ENCODE data around the gene RFFL. TPM values are rescaled to one million over a fixed set of nuclear protein-coding genes. Genes with fewer than 3 reads are reported as not detected.

RFFL gene
- total RNA-seq, 1 donor from 2014 or later = 9.5 TPM

DNA sequence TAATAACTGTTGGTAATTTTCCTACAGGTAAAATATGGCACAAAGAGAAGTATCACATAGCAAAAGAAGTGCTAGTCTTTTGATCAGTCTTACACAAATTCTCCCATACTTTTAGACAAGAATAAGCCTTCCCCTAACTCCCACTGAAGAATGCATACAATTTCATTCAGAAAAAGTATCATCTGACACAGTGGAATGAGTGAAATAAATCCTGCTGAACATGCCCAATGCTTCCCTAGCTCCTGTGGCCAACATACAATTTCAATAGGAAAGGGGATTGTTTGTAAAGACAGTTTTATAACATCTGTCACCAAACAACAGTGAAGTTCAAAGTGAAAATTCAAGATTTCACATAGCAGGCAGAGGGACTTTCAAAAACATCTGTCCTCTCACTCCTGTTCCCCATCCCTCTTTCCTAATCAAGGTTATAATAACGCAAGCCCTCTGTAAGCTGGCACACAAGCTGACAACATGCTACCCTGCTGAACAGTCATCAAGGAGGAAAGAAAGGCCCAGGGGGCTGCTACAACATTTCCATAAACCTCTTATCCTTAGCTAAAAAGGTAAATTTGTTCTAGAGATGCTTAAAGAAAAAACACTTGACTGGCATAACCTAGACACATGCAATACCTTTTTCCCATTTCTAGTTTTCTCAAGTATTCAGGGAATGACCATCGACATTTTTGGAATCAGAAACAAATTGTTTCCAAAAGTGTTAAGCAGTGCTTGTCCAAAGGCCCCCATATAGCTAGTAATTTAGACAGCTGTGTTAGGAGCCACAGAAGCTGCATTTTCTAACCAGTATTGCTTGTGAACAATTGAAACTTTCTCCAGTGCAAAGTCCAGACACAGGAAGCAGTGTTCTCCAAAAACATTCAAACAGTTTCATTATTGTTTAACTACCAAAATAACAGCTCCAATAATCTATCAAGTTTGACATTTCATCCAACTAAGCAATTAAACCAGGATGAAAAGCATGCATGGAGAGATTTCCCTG lies 11.5 kb upstream of the RFFL start:
- Histone ChIP-seq H3K4me1 (ENCODE audit: insufficient read depth, low read length) (peaks cover 11% of the 10 kb centered on the region), H3K9me3 (ENCODE audit: insufficient read depth, low read depth, low read length) (no peaks in the 10 kb centered on the region), H3K4me3 (ENCODE audit: insufficient read depth, low read depth, low read length) (no peak overlapping the region), H3K36me3 (ENCODE audit: insufficient read depth, low read length) (no peaks in the 10 kb centered on the region), H3K79me2 (ENCODE audit: insufficient read depth, low read length) (peaks cover 87% of the 10 kb centered on the region), H3K4me2 (ENCODE audit: low read length) (peak overlapping the region; percentile 49), H3K9ac (ENCODE audit: low read length) (peak overlapping the region; percentile 9), H3K27me3 (ENCODE audit: insufficient read depth, low read length) (no peaks in the 10 kb centered on the region), H4K20me1 (ENCODE audit: insufficient read depth, low read length) (peaks cover 44% of the 10 kb centered on the region), H3K27ac (ENCODE audit: low read depth, low read length) (no peak overlapping the region), H2AFZ (ENCODE audit: low read depth, low read length) (no peak overlapping the region)
- FAIRE-seq (no peak), DNase-seq (ENCODE audit: low read depth) (no peak)
- TF ChIP-seq EZH2 (IDR thresholded peaks at IDR 0.05; ENCODE audit: insufficient read depth, low read length) = no peak
- TF ChIP-seq, protein P1, sequence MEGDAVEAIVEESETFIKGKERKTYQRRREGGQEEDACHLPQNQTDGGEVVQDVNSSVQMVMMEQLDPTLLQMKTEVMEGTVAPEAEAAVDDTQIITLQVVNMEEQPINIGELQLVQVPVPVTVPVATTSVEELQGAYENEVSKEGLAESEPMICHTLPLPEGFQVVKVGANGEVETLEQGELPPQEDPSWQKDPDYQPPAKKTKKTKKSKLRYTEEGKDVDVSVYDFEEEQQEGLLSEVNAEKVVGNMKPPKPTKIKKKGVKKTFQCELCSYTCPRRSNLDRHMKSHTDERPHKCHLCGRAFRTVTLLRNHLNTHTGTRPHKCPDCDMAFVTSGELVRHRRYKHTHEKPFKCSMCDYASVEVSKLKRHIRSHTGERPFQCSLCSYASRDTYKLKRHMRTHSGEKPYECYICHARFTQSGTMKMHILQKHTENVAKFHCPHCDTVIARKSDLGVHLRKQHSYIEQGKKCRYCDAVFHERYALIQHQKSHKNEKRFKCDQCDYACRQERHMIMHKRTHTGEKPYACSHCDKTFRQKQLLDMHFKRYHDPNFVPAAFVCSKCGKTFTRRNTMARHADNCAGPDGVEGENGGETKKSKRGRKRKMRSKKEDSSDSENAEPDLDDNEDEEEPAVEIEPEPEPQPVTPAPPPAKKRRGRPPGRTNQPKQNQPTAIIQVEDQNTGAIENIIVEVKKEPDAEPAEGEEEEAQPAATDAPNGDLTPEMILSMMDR (IDR thresholded peaks at IDR 0.05; ENCODE audit: insufficient read depth, low read depth, low read length) = no peak
- no peaks in the 10 kb centered on the region for H3K36me3 Mint-ChIP-seq (ENCODE audit: low read depth, unreplicated experiment)
- H3K27me3 Mint-ChIP-seq (ENCODE audit: low read depth, unreplicated experiment) = no peaks in the 10 kb centered on the region
- no peak overlapping the region for H3K27ac Mint-ChIP-seq (ENCODE audit: unreplicated experiment)
- no peaks in the 10 kb centered on the region for H3K9me3 Mint-ChIP-seq (ENCODE audit: unreplicated experiment)
- H3K4me3 Mint-ChIP-seq (ENCODE audit: unreplicated experiment) = no peak overlapping the region
- H3K4me1 Mint-ChIP-seq (ENCODE audit: low read depth, unreplicated experiment) = peaks cover 18% of the 10 kb centered on the region

DNA sequence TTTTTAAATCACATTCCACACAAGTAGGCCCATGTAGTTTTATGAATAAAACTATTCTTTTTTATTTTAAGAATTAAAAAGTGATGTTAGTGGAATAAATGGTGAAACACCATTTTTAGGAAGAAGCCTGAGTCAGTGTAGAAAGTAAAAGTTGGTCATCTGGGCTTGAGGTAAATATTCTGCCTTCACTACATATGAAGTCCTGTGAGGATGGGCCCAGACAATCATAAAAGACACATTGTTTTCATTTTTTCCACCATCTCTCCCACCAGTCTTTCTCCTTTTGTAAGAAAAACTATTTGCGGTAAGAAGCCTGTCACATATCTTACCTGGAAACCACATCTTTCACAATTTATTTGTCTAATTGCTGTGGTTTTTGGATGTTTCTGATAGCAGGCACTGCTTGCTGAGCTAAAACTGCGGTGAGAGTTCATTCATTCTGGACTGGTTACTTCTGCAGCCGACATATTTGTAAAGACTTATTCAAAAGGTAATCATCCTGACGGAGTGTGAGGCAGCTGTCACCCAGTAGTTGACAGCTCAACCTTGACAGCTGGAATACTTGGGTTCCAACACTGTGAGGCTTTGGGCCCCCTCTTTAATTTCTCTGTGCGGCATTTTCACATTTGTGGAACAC lies 10.6 kb upstream of the RFFL start:
- H3K36me3 ChIP-seq (ENCODE audit: insufficient read depth, low read length) = no peaks in the 10 kb centered on the region
- H3K4me2 ChIP-seq (ENCODE audit: low read length) = peak overlapping the region; percentile 15
- peaks cover 11% of the 10 kb centered on the region for H3K4me1 ChIP-seq (ENCODE audit: insufficient read depth, low read length)
- no peaks in the 10 kb centered on the region for H3K27me3 ChIP-seq (ENCODE audit: insufficient read depth, low read length)
- peaks cover 79% of the 10 kb centered on the region for H3K79me2 ChIP-seq (ENCODE audit: insufficient read depth, low read length)
- TF ChIP-seq, protein P1 (IDR thresholded peaks at IDR 0.05; ENCODE audit: insufficient read depth, low read depth, low read length) = no peak
- TF ChIP-seq EZH2 (IDR thresholded peaks at IDR 0.05; ENCODE audit: insufficient read depth, low read length) = no peak
- H3K9ac ChIP-seq (ENCODE audit: low read length) = no peak overlapping the region
- peaks cover 21% of the 10 kb centered on the region for H3K4me1 Mint-ChIP-seq (ENCODE audit: low read depth, unreplicated experiment)
- no peaks in the 10 kb centered on the region for H3K9me3 Mint-ChIP-seq (ENCODE audit: unreplicated experiment)
- H3K27ac Mint-ChIP-seq (ENCODE audit: unreplicated experiment) = no peak overlapping the region
- DNase-seq (ENCODE audit: low read depth) (peak; percentile 66), FAIRE-seq (no peak)
- H2AFZ ChIP-seq (ENCODE audit: low read depth, low read length) = no peak overlapping the region
- no peak overlapping the region for H3K4me3 ChIP-seq (ENCODE audit: insufficient read depth, low read depth, low read length)
- H3K9me3 ChIP-seq (ENCODE audit: insufficient read depth, low read depth, low read length) = no peaks in the 10 kb centered on the region
- no peaks in the 10 kb centered on the region for H3K27me3 Mint-ChIP-seq (ENCODE audit: low read depth, unreplicated experiment)
- no peak overlapping the region for H3K27ac ChIP-seq (ENCODE audit: low read depth, low read length)
- no peaks in the 10 kb centered on the region for H3K36me3 Mint-ChIP-seq (ENCODE audit: low read depth, unreplicated experiment)
- peaks cover 38% of the 10 kb centered on the region for H4K20me1 ChIP-seq (ENCODE audit: insufficient read depth, low read length)
- H3K4me3 Mint-ChIP-seq (ENCODE audit: unreplicated experiment) = no peak overlapping the region

Data from astrocyte (in vitro differentiated cells and primary cell).